T-helper 1 cell treated with Interleukin-12 subunit alpha and Interleukin-12 subunit beta and Interleukin-4 antibody, amounts not matched to agents 30 μg/mL and 1 μg/mL, for 36 hours (primary cell): ENCODE measurements around the gene FSTL1.

Experiments
- H3K27ac Mint-ChIP-seq: one replicate; pipeline ENCODE4 v1.8.0; 2021; ENCODE audit warnings: mild to moderate bottlenecking, mixed read lengths
- H3K27me3 Mint-ChIP-seq: one replicate; pipeline ENCODE4 v1.8.0; 2021; ENCODE audit warnings: low read depth, mixed read lengths
- H3K36me3 Mint-ChIP-seq: one replicate; pipeline ENCODE4 v1.8.0; 2021; ENCODE audit warnings: low read depth, mixed read lengths
- H3K4me1 Mint-ChIP-seq: one replicate; pipeline ENCODE4 v1.8.0; 2021; ENCODE audit warnings: low read depth, mixed read lengths
- H3K4me3 Mint-ChIP-seq: one replicate; pipeline ENCODE4 v1.8.0; 2021; ENCODE audit warnings: mild to moderate bottlenecking, moderate library complexity, mixed read lengths
- H3K9me3 Mint-ChIP-seq: one replicate; pipeline ENCODE4 v1.8.0; 2021; ENCODE audit warnings: mixed read lengths

The FSTL1 gene

DNA sequence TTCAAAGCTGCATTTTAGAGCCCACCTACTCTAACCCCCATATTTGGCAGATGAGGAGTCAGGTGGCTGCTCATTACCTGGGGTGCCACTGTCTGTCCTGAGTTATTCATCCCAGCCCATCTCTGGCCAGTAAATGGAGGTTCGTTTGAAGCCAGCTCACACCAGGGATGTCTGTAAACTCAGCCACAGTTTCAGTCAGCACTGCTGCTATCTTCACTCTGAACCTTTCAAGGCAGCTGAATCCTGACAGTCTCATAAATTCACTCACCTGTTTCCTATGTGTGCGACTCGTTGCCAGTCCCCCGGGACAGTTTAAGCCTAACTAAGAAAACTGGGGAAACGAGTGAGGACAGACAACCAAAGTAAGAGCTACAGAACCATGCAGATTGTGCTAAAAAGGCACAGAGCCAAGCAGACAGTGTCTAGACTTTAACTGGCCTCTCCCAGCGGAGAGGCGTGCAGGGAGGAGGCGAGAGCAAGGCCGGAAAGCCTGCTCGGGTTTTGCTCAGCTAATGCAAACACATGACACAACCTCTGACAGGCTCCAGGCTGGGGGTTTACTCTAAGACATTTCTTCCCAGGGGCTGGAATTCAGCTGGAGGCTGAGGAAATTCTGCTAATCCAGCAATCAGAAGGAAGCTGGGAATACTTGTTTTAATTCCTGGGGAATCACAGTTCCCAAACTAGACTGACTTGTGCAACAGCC lies 12.0 kb downstream of the FSTL1 start:
- Mint-ChIP-seq H3K4me3 (no peak overlapping the region), H3K27ac (no peak overlapping the region), H3K9me3 (no peaks in the 10 kb centered on the region), H3K36me3 (no peaks in the 10 kb centered on the region), H3K27me3 (peaks cover 13% of the 10 kb centered on the region), H3K4me1 (no peaks in the 10 kb centered on the region)

GRCh38 chr3:120438216-120438615 lies 12.6 kb downstream of the FSTL1 start:
- Mint-ChIP-seq H3K4me3 (no peak overlapping the region), H3K4me1 (no peaks in the 10 kb centered on the region), H3K36me3 (no peaks in the 10 kb centered on the region), H3K27me3 (peaks cover 13% of the 10 kb centered on the region), H3K27ac (no peak overlapping the region), H3K9me3 (no peaks in the 10 kb centered on the region)

DNA sequence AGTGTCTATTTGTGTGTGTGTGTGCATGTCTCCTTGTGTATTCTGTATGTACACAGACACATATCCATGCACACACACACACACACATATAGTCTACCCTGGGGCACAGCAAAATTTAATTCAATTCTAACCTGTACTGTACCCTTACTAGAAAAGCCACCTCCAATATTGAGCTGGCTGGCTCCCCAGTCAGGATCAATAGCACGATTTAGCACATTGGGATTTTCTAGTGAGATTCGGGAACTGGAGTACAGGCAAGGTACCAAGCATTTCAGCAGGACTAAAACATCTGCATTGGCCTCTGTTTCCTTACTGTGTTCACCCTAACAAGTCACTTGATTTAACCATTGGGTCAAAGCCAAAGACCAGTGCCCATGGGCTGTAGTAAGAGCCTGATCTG lies 13.2 kb downstream of the FSTL1 start:
- no peak overlapping the region for H3K4me3 Mint-ChIP-seq

DNA sequence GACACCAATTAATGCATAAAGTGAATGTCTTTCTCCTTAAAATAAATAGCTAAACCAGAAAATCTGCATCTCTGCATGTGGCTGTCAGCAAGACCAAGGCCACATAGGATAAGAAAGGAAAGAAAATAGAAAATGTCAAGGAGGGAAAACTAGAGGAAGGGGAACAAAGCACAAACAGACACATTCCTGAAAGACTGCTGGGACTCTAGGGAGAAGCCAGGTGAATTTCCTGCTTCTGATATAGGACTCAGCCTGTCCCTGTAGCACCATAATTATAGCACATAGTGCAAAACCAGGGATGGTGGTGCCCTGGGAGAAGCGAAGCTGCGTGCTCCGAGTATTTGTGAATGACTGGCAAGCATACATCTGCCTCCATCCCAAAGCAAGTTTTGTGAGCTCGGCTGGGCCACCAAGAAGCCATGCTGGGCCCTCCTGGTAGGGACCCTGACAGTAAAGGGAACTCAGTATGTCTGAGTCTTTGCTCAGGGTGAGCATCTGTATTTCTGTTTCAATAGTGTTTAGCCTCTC lies 14.2 kb downstream of the FSTL1 start:
- Mint-ChIP-seq H3K4me3 (no peak overlapping the region), H3K36me3 (no peaks in the 10 kb centered on the region), H3K27me3 (peaks cover 13% of the 10 kb centered on the region), H3K27ac (no peak overlapping the region), H3K4me1 (no peaks in the 10 kb centered on the region), H3K9me3 (no peaks in the 10 kb centered on the region)

More for the DNA sequence above, 13.2 kb downstream of the FSTL1 start:
- H3K27ac Mint-ChIP-seq = no peak overlapping the region
- H3K9me3 Mint-ChIP-seq = no peaks in the 10 kb centered on the region
- H3K36me3 Mint-ChIP-seq = no peaks in the 10 kb centered on the region
- peaks cover 13% of the 10 kb centered on the region for H3K27me3 Mint-ChIP-seq
- no peaks in the 10 kb centered on the region for H3K4me1 Mint-ChIP-seq

DNA sequence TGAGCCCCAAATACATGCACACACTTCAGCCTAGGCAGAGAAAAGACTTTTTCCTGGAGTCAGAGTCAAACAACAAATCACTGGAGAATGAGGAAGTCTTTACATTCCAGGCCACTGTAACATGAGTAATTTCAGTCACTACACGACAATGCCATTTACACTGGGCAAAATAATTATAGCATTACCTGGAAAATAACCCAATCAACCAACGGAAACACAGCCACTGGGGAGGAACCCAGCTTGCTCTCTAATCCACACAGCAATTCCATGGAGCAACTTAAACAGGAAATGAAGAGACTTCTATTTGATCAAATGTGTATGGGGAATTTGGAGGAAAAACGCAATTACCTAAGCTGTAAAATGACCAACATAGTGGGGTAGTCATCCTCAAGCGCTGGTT lies 15.2 kb downstream of the FSTL1 start:
- H3K4me1 Mint-ChIP-seq = no peaks in the 10 kb centered on the region
- no peaks in the 10 kb centered on the region for H3K9me3 Mint-ChIP-seq
- H3K36me3 Mint-ChIP-seq = no peaks in the 10 kb centered on the region
- no peak overlapping the region for H3K27ac Mint-ChIP-seq
- H3K27me3 Mint-ChIP-seq = peaks cover 8% of the 10 kb centered on the region
- no peak overlapping the region for H3K4me3 Mint-ChIP-seq

- Mint-ChIP-seq H3K27ac (no peak overlapping the region), H3K4me1 (no peaks in the 10 kb centered on the region), H3K9me3 (no peaks in the 10 kb centered on the region), H3K27me3 (peaks cover 8% of the 10 kb centered on the region), H3K4me3 (no peak overlapping the region), H3K36me3 (no peaks in the 10 kb centered on the region)
Observed at GRCh38 chr3:120433662-120434331, 17.0 kb downstream of the FSTL1 start.

DNA sequence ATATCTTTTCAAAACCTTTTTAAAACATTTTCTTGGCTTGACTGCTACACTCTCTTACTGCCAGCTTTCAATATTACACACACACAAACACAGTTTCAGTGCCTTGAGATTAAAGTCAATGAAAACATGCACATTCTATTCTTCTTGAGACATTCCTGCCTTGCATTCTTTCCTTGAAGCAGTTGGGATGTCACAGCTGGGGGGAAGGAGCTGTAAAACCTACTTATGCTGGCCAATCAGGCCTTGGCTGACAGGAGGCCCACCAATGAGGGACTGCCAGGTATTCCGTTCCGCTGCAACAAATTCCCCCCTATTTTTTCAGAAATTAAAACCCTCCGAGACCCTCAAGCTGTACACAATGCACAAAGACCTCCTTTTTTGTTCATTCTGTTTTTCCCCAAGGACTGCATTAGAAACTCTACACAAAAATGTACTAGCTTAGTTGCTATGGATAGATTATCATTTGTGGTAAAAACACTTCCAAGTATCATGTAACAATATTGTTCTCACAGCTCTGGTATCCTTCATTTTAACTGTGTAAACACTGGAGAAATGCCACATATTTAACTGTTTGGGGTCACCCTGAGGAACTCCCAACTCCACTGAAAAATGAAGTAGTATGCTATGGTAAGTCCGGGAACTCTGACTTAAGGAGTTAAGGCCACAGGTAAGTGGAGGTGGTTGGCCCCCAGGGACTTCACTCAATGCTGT lies 18.5 kb downstream of the FSTL1 start:
- H3K4me1 Mint-ChIP-seq = no peaks in the 10 kb centered on the region
- H3K9me3 Mint-ChIP-seq = no peaks in the 10 kb centered on the region
- H3K4me3 Mint-ChIP-seq = no peak overlapping the region
- peaks cover 9% of the 10 kb centered on the region for H3K27me3 Mint-ChIP-seq
- H3K27ac Mint-ChIP-seq = no peak overlapping the region
- H3K36me3 Mint-ChIP-seq = no peaks in the 10 kb centered on the region

- Mint-ChIP-seq H3K4me3 (no peak overlapping the region), H3K27me3 (peaks cover 4% of the 10 kb centered on the region), H3K27ac (no peak overlapping the region), H3K36me3 (no peaks in the 10 kb centered on the region), H3K9me3 (no peaks in the 10 kb centered on the region), H3K4me1 (no peaks in the 10 kb centered on the region)
Observed at GRCh38 chr3:120429921-120430361, 20.9 kb downstream of the FSTL1 start.

- Mint-ChIP-seq H3K36me3 (no peaks in the 10 kb centered on the region), H3K9me3 (no peaks in the 10 kb centered on the region), H3K4me3 (no peak overlapping the region), H3K27ac (no peak overlapping the region), H3K27me3 (peaks cover 4% of the 10 kb centered on the region), H3K4me1 (no peaks in the 10 kb centered on the region)
Observed at GRCh38 chr3:120428924-120429323, 21.9 kb downstream of the FSTL1 start.

- Mint-ChIP-seq H3K9me3 (no peaks in the 10 kb centered on the region), H3K4me1 (no peaks in the 10 kb centered on the region), H3K27ac (no peak overlapping the region), H3K27me3 (peaks cover 4% of the 10 kb centered on the region), H3K36me3 (no peaks in the 10 kb centered on the region), H3K4me3 (no peak overlapping the region)
Observed at GRCh38 chr3:120427201-120427600, 23.6 kb downstream of the FSTL1 start.

DNA sequence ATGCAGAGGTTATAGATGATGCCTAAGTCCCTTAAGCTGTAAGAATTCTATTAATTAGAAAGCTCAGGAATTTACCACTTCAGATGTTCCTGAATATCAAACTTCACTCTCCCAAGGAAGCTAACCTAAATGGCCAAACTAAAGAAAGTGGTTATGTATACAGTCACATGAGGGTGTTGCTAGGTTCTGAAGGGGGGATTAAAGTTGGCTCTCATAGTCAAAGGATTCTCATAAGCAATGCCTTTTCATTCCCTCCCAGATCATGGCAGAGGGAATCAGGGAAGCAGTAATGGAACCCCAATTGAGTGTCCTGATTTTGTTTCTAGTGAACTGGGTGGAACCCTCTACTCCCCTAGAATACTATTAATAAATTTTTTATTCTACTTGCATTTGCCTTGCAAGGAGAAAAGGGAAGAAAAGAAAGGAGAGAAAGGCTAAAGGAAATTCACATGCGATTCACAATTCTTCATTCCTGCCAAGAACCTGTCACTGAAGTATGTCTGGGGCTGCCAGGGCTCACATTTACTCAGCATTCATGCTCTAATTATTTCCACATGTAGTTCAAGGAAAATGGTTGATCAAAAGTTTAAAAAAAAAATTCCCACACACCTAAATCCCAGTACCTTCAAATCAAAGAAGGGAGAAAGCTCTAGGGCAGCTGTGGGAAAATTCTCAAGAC lies 25.1 kb downstream of the FSTL1 start:
- Mint-ChIP-seq H3K27me3 (peaks cover 4% of the 10 kb centered on the region), H3K9me3 (no peaks in the 10 kb centered on the region), H3K27ac (no peak overlapping the region), H3K4me1 (no peaks in the 10 kb centered on the region), H3K36me3 (no peaks in the 10 kb centered on the region), H3K4me3 (no peak overlapping the region)

DNA sequence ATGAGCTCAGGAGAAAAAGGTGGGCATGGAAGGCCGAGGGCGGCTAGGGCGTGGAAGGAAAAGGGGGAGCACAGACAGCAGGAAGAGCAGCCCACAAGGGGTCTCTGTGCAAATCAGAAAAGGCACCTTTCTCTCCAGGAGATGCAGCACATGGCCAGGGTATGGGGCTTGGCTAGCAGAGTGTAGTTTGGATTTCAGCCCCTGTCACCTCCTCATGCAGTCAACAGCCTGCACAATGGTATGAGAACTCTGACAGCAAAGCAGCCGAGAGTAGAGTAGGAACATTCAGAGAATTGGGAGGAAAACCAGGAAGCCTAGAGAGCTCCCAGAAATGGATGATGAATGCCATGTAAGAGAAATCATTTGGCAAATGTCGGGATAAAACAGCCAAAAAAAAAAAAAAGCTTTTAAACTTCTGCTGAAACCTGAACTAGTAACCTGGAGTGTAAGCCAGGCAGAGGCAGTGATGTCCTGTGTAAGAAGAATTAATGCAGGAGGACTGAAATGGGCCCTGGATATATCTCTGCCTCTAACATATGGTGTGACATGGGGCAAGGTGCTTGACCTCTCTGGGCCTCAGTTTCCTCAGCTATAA lies 25.7 kb downstream of the FSTL1 start:
- H3K9me3 Mint-ChIP-seq = no peaks in the 10 kb centered on the region
- H3K4me1 Mint-ChIP-seq = no peaks in the 10 kb centered on the region
- H3K27ac Mint-ChIP-seq = no peak overlapping the region
- peaks cover 4% of the 10 kb centered on the region for H3K27me3 Mint-ChIP-seq
- H3K4me3 Mint-ChIP-seq = no peak overlapping the region
- no peaks in the 10 kb centered on the region for H3K36me3 Mint-ChIP-seq

DNA sequence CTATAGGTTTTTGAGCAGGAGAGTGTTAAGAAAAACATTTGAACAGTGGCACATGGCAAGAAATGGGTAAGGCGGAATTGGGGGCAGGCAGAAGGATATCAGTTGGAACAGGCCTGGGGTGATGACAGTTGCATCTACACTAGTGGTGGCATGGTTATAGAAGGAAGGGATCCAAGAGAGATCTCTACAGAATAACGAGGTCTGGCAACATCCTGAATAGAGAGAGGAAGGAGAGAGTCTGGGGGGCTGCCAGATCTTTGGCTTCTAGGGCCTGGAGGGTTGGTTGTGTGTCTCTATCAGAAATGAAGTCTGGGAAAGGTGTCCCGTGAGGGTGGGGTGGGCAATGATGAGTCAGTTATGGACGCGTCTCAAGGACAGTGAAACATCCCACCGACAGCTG lies 26.3 kb downstream of the FSTL1 start:
- Mint-ChIP-seq H3K27me3 (peaks cover 4% of the 10 kb centered on the region), H3K27ac (no peak overlapping the region), H3K4me1 (no peaks in the 10 kb centered on the region), H3K4me3 (no peak overlapping the region), H3K36me3 (no peaks in the 10 kb centered on the region), H3K9me3 (no peaks in the 10 kb centered on the region)

DNA sequence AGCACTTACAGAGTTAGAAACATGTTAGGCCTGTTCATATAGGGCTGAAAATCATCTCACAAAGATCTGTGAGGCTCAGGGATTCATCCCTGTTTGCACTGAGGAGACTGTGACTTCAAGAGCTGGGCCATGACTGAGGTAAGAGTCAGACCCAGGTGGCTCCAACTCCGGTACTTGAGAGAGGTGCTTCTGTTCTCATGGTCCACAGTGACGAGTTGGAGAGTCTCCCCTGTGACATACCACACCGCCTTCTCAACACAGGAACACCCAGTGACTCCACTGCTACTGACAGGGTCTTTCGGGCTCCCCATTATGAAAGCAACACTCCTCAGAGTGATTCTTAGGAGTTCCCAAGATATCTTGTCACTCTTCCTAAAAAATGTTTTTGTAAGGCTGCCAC lies 27.4 kb downstream of the FSTL1 start:
- Mint-ChIP-seq H3K4me1 (no peaks in the 10 kb centered on the region), H3K36me3 (no peaks in the 10 kb centered on the region), H3K9me3 (no peaks in the 10 kb centered on the region), H3K27ac (no peak overlapping the region), H3K27me3 (peaks cover 4% of the 10 kb centered on the region), H3K4me3 (no peak overlapping the region)
